ENCODE measurements around the gene ARL8A. TPM values are rescaled to one million over a fixed set of nuclear protein-coding genes. Genes with fewer than 3 reads are reported as not detected.
"Not testable (repeated sequence)": the region's sequence is repeated elsewhere in the genome, so short reads cannot be mapped to it uniquely, and the experiment has no call there.

The ARL8A gene
- total and polyA plus RNA-seq, 9 donors, result 27.4 to 41.9 (median 38.7) TPM

DNA sequence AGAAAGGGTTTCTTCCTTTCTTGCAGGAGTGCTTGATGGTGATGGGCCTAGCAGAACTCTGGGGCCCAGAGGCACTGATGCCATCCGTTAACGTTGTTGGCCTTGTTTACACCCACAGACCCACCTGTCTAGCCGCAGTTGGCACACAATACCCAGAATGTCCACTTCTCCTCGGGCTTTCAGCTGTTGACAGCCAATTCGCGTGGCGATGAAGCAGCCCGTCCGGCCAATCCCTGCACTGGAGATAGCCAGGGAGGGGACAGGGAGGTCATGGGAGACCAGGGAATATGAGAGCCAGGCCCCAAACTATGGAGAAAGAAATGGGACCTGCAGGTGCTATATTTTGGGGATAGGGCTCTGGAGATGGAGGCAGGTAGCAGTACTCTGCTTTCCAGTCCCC, 5.7 kb upstream of the ARL8A start:
- no peak overlapping the region for H3K27ac ChIP-seq (ENCODE audit: low read length)
- no peak overlapping the region for H3K4me3 ChIP-seq (ENCODE audit: low read length)
- WGBS (ENCODE audit: insufficient coverage), result 100% methylated on average over 5 of the region's 9 CpGs
- peaks cover 7% of the 10 kb centered on the region for H3K4me1 ChIP-seq (ENCODE audit: control insufficient read depth, insufficient read depth, low read length)
- DNase-seq, result no peak
- no peaks in the 10 kb centered on the region for H3K27me3 ChIP-seq (ENCODE audit: control insufficient read depth, insufficient read depth, low read length)
- no peaks in the 10 kb centered on the region for H3K36me3 ChIP-seq (ENCODE audit: control insufficient read depth, insufficient read depth, low read length)
- no peaks in the 10 kb centered on the region for H3K9me3 ChIP-seq (replicated peaks; ENCODE audit: control insufficient read depth, low read depth, low read length)

DNA sequence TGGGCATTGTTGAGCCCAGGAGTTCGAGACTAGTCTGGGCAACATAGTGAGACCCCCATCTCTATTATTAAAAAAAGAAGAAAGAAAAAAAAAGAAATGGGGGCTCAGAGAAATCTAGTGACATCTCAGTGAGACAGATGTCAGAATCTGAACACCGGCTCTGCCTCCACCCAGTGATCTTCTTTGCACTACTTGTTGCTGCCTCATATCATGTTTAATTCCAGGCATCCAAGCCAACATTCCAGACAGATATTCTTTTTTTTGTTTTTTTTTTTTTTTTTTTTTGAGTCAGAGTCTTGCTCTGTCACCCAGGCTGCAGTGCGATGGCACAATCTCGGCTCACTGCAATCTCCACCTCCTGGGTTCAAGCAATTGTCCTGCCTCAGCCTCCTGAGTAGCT, 5.0 kb upstream of the ARL8A start:
- Histone ChIP-seq H3K4me1 (ENCODE audit: control insufficient read depth, insufficient read depth, low read length) (peaks cover 8% of the 10 kb centered on the region), H3K9me3 (replicated peaks; ENCODE audit: control insufficient read depth, low read depth, low read length) (no peaks in the 10 kb centered on the region), H3K4me3 (ENCODE audit: low read length) (no peak overlapping the region), H3K27ac (ENCODE audit: low read length) (no peak overlapping the region), H3K36me3 (ENCODE audit: control insufficient read depth, insufficient read depth, low read length) (no peaks in the 10 kb centered on the region), H3K27me3 (ENCODE audit: control insufficient read depth, insufficient read depth, low read length) (no peaks in the 10 kb centered on the region)
- no peak for DNase-seq
- whole genome bisulfite sequencing (ENCODE audit: insufficient coverage), result no CpG with 5 or more reads among the region's 4 CpGs

- H3K27me3 ChIP-seq (ENCODE audit: control insufficient read depth, insufficient read depth, low read length), result no peaks in the 10 kb centered on the region
- no peaks in the 10 kb centered on the region for H3K36me3 ChIP-seq (ENCODE audit: control insufficient read depth, insufficient read depth, low read length)
- DNase-seq, result no peak
- no CpG with 5 or more reads among the region's 4 CpGs for WGBS (ENCODE audit: insufficient coverage)
- H3K4me1 ChIP-seq (ENCODE audit: control insufficient read depth, insufficient read depth, low read length), result peaks cover 12% of the 10 kb centered on the region
- H3K9me3 ChIP-seq (replicated peaks; ENCODE audit: control insufficient read depth, low read depth, low read length), result no peaks in the 10 kb centered on the region
- H3K27ac ChIP-seq (ENCODE audit: low read length), result no peak overlapping the region
- no peak overlapping the region for H3K4me3 ChIP-seq (ENCODE audit: low read length)
Observed at GRCh38 chr1:202148391-202148790, 3.9 kb upstream of the ARL8A start.

- 92% methylated on average over 1 of the region's 3 CpGs for WGBS (ENCODE audit: insufficient coverage)
- no peak overlapping the region for H3K4me3 ChIP-seq (ENCODE audit: low read length)
- no peaks in the 10 kb centered on the region for H3K9me3 ChIP-seq (replicated peaks; ENCODE audit: control insufficient read depth, low read depth, low read length)
- H3K36me3 ChIP-seq (ENCODE audit: control insufficient read depth, insufficient read depth, low read length), result peaks cover 7% of the 10 kb centered on the region
- H3K4me1 ChIP-seq (ENCODE audit: control insufficient read depth, insufficient read depth, low read length), result peaks cover 22% of the 10 kb centered on the region
- DNase-seq, result no peak
- no peaks in the 10 kb centered on the region for H3K27me3 ChIP-seq (ENCODE audit: control insufficient read depth, insufficient read depth, low read length)
- H3K27ac ChIP-seq (ENCODE audit: low read length), result no peak overlapping the region
Observed at GRCh38 chr1:202146993-202147392, 2.5 kb upstream of the ARL8A start.

- Histone ChIP-seq H3K36me3 (ENCODE audit: control insufficient read depth, insufficient read depth, low read length) (peaks cover 7% of the 10 kb centered on the region), H3K27ac (ENCODE audit: low read length) (no peak overlapping the region), H3K9me3 (replicated peaks; ENCODE audit: control insufficient read depth, low read depth, low read length) (no peaks in the 10 kb centered on the region), H3K27me3 (ENCODE audit: control insufficient read depth, insufficient read depth, low read length) (no peaks in the 10 kb centered on the region), H3K4me1 (ENCODE audit: control insufficient read depth, insufficient read depth, low read length) (peaks cover 22% of the 10 kb centered on the region), H3K4me3 (ENCODE audit: low read length) (no peak overlapping the region)
- DNase-seq, result no peak
- WGBS (ENCODE audit: insufficient coverage), result 90% methylated on average over 2 of the region's 5 CpGs
Observed at GRCh38 chr1:202146279-202146678, 1.7 kb upstream of the ARL8A start.

GRCh38 chr1:202145744-202146140, 1.2 kb upstream of the ARL8A start:
- H3K27me3 ChIP-seq (ENCODE audit: control insufficient read depth, insufficient read depth, low read length); H3K4me3 ChIP-seq (ENCODE audit: low read length); H3K27ac ChIP-seq (ENCODE audit: low read length); H3K36me3 ChIP-seq (ENCODE audit: control insufficient read depth, insufficient read depth, low read length); H3K9me3 ChIP-seq (replicated peaks; ENCODE audit: control insufficient read depth, low read depth, low read length); DNase-seq: not testable (repeated sequence)
- 94% methylated on average over 6 of the region's 8 CpGs for WGBS (ENCODE audit: insufficient coverage)
- peaks cover 22% of the 10 kb centered on the region for H3K4me1 ChIP-seq (ENCODE audit: control insufficient read depth, insufficient read depth, low read length)

DNA sequence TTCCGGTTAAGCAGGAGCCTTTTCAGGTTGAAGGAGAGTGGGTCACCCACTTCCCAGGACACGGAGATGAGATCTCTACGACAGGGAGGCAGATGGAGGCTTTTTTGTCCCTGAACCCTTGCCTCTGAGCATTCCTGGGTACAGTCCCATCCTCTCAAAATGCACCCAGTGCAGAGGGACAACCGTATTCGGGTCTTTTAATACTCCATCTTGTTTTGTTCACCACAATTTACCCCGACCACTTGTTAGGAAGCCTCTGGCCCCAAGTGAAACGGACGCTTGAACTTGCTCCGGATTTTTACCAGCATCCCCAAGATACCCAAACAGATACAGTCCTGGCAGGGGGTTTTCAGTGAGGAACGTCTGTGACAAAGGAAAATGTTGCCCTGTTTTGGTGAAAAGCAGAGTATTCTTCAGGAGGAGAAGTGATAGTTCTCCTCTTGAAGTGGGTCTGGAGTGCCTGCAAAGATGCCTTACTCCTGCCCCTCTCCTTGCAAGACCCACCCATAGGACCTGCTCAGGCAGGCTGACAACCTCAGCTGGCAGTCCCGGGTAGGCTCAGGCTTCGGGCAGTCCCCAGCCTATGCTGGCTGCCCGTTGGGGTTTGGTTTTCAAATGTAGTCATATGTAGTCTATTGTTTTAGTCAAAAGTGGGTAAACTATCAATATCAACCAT, 669 bp upstream of the ARL8A start:
- Histone ChIP-seq H3K36me3 (ENCODE audit: control insufficient read depth, insufficient read depth, low read length) (peaks cover 9% of the 10 kb centered on the region), H3K27me3 (ENCODE audit: control insufficient read depth, insufficient read depth, low read length) (no peaks in the 10 kb centered on the region), H3K27ac (ENCODE audit: low read length) (peak overlapping the region; percentile 78), H3K4me3 (ENCODE audit: low read length) (peak overlapping the region; percentile 93), H3K4me1 (ENCODE audit: control insufficient read depth, insufficient read depth, low read length) (peaks cover 22% of the 10 kb centered on the region), H3K9me3 (replicated peaks; ENCODE audit: control insufficient read depth, low read depth, low read length) (no peaks in the 10 kb centered on the region)
- 0% methylated on average over 4 of the region's 13 CpGs for WGBS (ENCODE audit: insufficient coverage)
- no peak for DNase-seq

- Histone ChIP-seq H3K9me3 (replicated peaks; ENCODE audit: control insufficient read depth, low read depth, low read length) (no peaks in the 10 kb centered on the region), H3K27ac (ENCODE audit: low read length) (peak overlapping the region; percentile 85), H3K4me1 (ENCODE audit: control insufficient read depth, insufficient read depth, low read length) (peaks cover 22% of the 10 kb centered on the region), H3K27me3 (ENCODE audit: control insufficient read depth, insufficient read depth, low read length) (no peaks in the 10 kb centered on the region), H3K4me3 (ENCODE audit: low read length) (peak overlapping the region; percentile 93), H3K36me3 (ENCODE audit: control insufficient read depth, insufficient read depth, low read length) (peaks cover 9% of the 10 kb centered on the region)
- peak; percentile 67 for DNase-seq
- WGBS (ENCODE audit: insufficient coverage), result under 1% methylated on average over 54 of the region's 58 CpGs
Observed at GRCh38 chr1:202143768-202144401, 652 bp downstream of the ARL8A start.

DNA sequence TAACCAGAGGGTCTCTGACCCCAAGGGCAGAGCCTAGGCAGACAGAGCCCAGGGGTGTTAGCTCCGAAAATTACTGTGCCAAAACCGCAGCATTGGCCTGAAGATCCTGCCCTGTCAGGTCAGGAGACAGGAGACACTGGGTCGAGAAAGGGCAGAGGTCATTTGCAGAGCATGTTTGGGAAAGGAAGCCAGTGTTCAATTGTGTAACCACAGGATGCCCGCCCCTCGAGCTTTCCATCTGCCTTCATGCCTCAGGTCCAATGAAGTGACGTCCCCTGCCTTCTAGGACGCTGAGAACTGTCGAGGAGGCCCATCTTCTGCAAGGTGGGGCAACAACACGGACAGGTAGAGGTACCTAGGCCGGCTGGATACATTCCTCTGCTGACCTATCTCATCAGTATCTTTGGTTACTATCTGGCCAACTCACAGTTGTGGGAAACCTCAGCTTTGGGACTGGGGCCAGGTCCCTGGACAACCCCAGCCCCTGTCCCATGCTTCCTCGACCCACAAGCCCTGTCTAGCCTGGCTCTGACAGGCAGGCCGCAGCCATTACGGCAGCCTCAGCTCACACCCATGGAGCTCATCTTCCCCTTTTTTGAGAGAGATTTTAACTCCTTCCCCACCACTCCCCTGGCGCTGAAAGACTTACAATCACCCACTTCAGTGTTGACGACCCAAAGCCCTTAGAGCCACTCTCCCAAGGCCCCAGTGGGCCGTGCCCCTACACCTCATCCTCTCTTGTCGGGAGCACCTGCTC, 1.3 kb downstream of the ARL8A start:
- H3K27ac ChIP-seq (ENCODE audit: low read length), result peak overlapping the region; percentile 85
- peak; percentile 68 for DNase-seq
- H3K36me3 ChIP-seq (ENCODE audit: control insufficient read depth, insufficient read depth, low read length), result peaks cover 12% of the 10 kb centered on the region
- no peaks in the 10 kb centered on the region for H3K9me3 ChIP-seq (replicated peaks; ENCODE audit: control insufficient read depth, low read depth, low read length)
- no peaks in the 10 kb centered on the region for H3K27me3 ChIP-seq (ENCODE audit: control insufficient read depth, insufficient read depth, low read length)
- WGBS (ENCODE audit: insufficient coverage), result 20% methylated on average over 16 of the region's 17 CpGs
- peaks cover 22% of the 10 kb centered on the region for H3K4me1 ChIP-seq (ENCODE audit: control insufficient read depth, insufficient read depth, low read length)
- H3K4me3 ChIP-seq (ENCODE audit: low read length), result peak overlapping the region; percentile 93

DNA sequence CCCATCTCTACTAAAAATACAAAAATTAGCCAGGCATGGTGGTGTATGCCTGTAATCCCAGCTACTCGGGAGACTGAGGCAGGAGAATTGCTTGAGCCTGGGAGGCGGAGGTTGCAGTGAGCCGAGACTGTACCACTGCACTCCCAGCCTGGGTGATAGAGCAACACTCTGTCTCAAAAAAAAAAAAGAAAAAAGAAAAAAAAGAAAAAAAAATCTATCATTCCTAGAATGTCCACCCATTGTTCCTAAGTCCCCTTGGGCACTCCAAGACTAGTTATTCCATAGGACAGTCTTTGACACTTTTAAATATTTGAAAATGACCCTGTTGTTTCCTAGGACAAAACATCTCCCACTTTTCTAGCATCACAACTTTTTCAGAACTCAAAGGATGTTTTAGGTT, 3.1 kb downstream of the ARL8A start:
- not testable (repeated sequence) for H3K9me3 ChIP-seq (replicated peaks; ENCODE audit: control insufficient read depth, low read depth, low read length); H3K27ac ChIP-seq (ENCODE audit: low read length); H3K27me3 ChIP-seq (ENCODE audit: control insufficient read depth, insufficient read depth, low read length); DNase-seq; H3K4me3 ChIP-seq (ENCODE audit: low read length)
- no CpG with 5 or more reads among the region's 3 CpGs for WGBS (ENCODE audit: insufficient coverage)
- peaks cover 25% of the 10 kb centered on the region for H3K36me3 ChIP-seq (ENCODE audit: control insufficient read depth, insufficient read depth, low read length)
- H3K4me1 ChIP-seq (ENCODE audit: control insufficient read depth, insufficient read depth, low read length), result peaks cover 22% of the 10 kb centered on the region
